HepG2 (cell line): ENCODE data around the gene XXYLT1. TPM values are rescaled to one million over a fixed set of nuclear protein-coding genes. Genes with fewer than 3 reads are reported as not detected.
A peak's percentile ranks its signal among the peaks of the same experiment; 100 is the strongest.

Experiments used
- KLF12 ChIP-seq: sonication (generic); formaldehyde crosslinking; IDR thresholded peaks from 2 replicates; pipeline ENCODE4 v1.4.0; 2020; ENCODE audit warnings: missing genetic modification reagents, borderline replicate concordance
- KLF15 ChIP-seq: sonication (generic); formaldehyde crosslinking; IDR thresholded peaks from 2 replicates; pipeline ENCODE4 v1.8.1; 2023; ENCODE audit warnings: borderline replicate concordance, mild to moderate bottlenecking, inconsistent platforms, missing genetic modification reagents, mixed read lengths
- MAFG ChIP-seq: sonication (generic); formaldehyde crosslinking; IDR thresholded peaks from 2 replicates; pipeline ENCODE4 v1.5.1; 2020; ENCODE audit warnings: mild to moderate bottlenecking, missing genetic modification reagents
- SIN3A ChIP-seq: IDR thresholded peaks from 2 replicates; pipeline ENCODE4 v1.6.1; 2011; ENCODE audit warnings: low read depth, mild to moderate bottlenecking, control low read depth, low read length, borderline replicate concordance
- THYN1 ChIP-seq: sonication (generic); formaldehyde crosslinking; IDR thresholded peaks from 2 replicates; pipeline ENCODE4 v1.8.1; 2023; ENCODE audit warnings: low read depth, mild to moderate bottlenecking, moderate library complexity, missing genetic modification reagents, borderline replicate concordance
- ZHX2 ChIP-seq, 2 experiments: sonication (generic) in 1 of 2; formaldehyde crosslinking in 1 of 2; IDR thresholded peaks; 2 replicates each; pipeline versions ENCODE4 v1.6.1 to v1.9.0; 2014 to 2022; ENCODE audit warnings: antibody characterized with exemption in 1 of 2, borderline replicate concordance in 1 of 2, inconsistent platforms in 1 of 2, low read depth in 1 of 2, missing genetic modification reagents in 1 of 2
- ZNF230 ChIP-seq: sonication (generic); formaldehyde crosslinking; IDR thresholded peaks from 2 replicates; pipeline ENCODE4 v1.4.0; 2020; ENCODE audit warnings: mild to moderate bottlenecking, missing genetic modification reagents
- ZNF30 ChIP-seq: sonication (generic); formaldehyde crosslinking; IDR thresholded peaks from 2 replicates; pipeline ENCODE4 v1.5.0; 2020; ENCODE audit warnings: mild to moderate bottlenecking, missing genetic modification reagents
- ZNF331 ChIP-seq: sonication (generic); formaldehyde crosslinking; IDR thresholded peaks from 2 replicates; pipeline ENCODE4 v1.4.0; 2020; ENCODE audit warnings: missing genetic modification reagents
- polyA plus RNA-seq, 8 experiments: library from polyadenylated mRNA; depleted of rRNA in 3 of 8; stranded (reverse) in 7 of 8; unstranded in 1 of 8; fragments of >200 nt; fragmentation: Illumina TruSeq in 4 of 8; extraction: Trizol in 4 of 8; gene quantifications; 2 replicates each; pipeline versions ENCODE4 v1.2.1 to v1.2.3, GENCODE V29; 2011 to 2016; ENCODE audit warnings: low read depth in 4 of 8, missing spikeins in 1 of 8, mixed read lengths in 1 of 8; ENCODE audit not compliant: insufficient read depth in 1 of 8
- total RNA-seq, 5 experiments: library from RNA; depleted of rRNA; stranded (reverse); fragments of >200 nt; fragmentation: Illumina TruSeq; extraction: Trizol; gene quantifications; 2 replicates each; pipeline ENCODE4 v1.2.3, GENCODE V29; 2016; ENCODE audit warnings: low read depth in 1 of 5
- TF ChIP-seq, protein P1 (sequence below): sonication (generic); formaldehyde crosslinking; IDR thresholded peaks from 2 replicates; pipeline ENCODE4 v1.4.0; 2020; ENCODE audit warnings: mild to moderate bottlenecking, missing genetic modification reagents, borderline replicate concordance
- TF ChIP-seq, protein P2 (sequence below): sonication (generic); formaldehyde crosslinking; IDR thresholded peaks from 2 replicates; pipeline ENCODE4 v1.5.0; 2020; ENCODE audit warnings: missing genetic modification reagents
- TF ChIP-seq, protein P3 (sequence below): sonication (generic); formaldehyde crosslinking; IDR thresholded peaks from 2 replicates; pipeline ENCODE4 v1.4.0; 2020; ENCODE audit warnings: missing genetic modification reagents, mild to moderate bottlenecking, borderline replicate concordance

The XXYLT1 gene
- total and polyA plus RNA-seq, 2 of the 13 experiments (the other 11 are each of a cell fraction or from before 2014, with no cell fraction given) = 17.7 to 19.0 TPM

- TF ChIP-seq, protein P1, sequence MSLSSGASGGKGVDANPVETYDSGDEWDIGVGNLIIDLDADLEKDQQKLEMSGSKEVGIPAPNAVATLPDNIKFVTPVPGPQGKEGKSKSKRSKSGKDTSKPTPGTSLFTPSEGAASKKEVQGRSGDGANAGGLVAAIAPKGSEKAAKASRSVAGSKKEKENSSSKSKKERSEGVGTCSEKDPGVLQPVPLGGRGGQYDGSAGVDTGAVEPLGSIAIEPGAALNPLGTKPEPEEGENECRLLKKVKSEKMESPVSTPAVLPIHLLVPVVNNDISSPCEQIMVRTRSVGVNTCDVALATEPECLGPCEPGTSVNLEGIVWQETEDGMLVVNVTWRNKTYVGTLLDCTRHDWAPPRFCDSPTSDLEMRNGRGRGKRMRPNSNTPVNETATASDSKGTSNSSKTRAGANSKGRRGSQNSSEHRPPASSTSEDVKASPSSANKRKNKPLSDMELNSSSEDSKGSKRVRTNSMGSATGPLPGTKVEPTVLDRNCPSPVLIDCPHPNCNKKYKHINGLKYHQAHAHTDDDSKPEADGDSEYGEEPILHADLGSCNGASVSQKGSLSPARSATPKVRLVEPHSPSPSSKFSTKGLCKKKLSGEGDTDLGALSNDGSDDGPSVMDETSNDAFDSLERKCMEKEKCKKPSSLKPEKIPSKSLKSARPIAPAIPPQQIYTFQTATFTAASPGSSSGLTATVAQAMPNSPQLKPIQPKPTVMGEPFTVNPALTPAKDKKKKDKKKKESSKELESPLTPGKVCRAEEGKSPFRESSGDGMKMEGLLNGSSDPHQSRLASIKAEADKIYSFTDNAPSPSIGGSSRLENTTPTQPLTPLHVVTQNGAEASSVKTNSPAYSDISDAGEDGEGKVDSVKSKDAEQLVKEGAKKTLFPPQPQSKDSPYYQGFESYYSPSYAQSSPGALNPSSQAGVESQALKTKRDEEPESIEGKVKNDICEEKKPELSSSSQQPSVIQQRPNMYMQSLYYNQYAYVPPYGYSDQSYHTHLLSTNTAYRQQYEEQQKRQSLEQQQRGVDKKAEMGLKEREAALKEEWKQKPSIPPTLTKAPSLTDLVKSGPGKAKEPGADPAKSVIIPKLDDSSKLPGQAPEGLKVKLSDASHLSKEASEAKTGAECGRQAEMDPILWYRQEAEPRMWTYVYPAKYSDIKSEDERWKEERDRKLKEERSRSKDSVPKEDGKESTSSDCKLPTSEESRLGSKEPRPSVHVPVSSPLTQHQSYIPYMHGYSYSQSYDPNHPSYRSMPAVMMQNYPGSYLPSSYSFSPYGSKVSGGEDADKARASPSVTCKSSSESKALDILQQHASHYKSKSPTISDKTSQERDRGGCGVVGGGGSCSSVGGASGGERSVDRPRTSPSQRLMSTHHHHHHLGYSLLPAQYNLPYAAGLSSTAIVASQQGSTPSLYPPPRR (CRISPR knock-in tag) = peak; percentile 87
- TF ChIP-seq ZHX2 (IDR thresholded peaks at IDR 0.05; ENCODE audit: low read depth) (0 out of 2 replicates have a peak, but pooled peaks have one; percentile 24), ZHX2 (CRISPR knock-in tag; IDR thresholded peaks at IDR 0.05; ENCODE audit: borderline replicate concordance) (no peak), ZNF230 (0 out of 2 replicates have a peak, but pooled peaks have one; percentile 44), ZNF30 (CRISPR knock-in tag) (no peak), KLF12 (CRISPR knock-in tag) (no peak), MAFG (CRISPR knock-in tag) (no peak), SIN3A (no peak), ZNF331 (peak; percentile 72), THYN1 (no peak), KLF15 (CRISPR knock-in tag) (no peak)
- TF ChIP-seq, protein P2, sequence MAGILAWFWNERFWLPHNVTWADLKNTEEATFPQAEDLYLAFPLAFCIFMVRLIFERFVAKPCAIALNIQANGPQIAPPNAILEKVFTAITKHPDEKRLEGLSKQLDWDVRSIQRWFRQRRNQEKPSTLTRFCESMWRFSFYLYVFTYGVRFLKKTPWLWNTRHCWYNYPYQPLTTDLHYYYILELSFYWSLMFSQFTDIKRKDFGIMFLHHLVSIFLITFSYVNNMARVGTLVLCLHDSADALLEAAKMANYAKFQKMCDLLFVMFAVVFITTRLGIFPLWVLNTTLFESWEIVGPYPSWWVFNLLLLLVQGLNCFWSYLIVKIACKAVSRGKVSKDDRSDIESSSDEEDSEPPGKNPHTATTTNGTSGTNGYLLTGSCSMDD = no peak
- TF ChIP-seq, protein P3, sequence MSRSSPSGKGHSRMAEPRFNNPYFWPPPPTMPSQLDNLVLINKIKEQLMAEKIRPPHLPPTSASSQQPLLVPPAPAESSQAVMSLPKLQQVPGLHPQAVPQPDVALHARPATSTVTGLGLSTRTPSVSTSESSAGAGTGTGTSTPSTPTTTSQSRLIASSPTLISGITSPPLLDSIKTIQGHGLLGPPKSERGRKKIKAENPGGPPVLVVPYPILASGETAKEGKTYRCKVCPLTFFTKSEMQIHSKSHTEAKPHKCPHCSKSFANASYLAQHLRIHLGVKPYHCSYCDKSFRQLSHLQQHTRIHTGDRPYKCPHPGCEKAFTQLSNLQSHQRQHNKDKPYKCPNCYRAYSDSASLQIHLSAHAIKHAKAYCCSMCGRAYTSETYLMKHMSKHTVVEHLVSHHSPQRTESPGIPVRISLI (CRISPR knock-in tag) = peak; percentile 81; the same call in 1 of the 2 replicates
Observed at GRCh38 chr3:195198426-195199346, 72.3 kb downstream of the XXYLT1 start (continued).
